WTC11 (cell line): Measurements from ENCODE around the gene ZNF366.

Experiments
- SOX15 ChIP-seq: fragments of 250-450 bp; sonication (Bioruptor Pico); IDR thresholded peaks from 2 replicates; pipeline ENCODE4 v1.9.0; 2021; ENCODE audit warnings: mild to moderate bottlenecking
- TP53 ChIP-seq: sonication (generic); formaldehyde crosslinking; IDR thresholded peaks from 2 replicates; pipeline ENCODE4 v1.8.1; 2023; ENCODE audit warnings: mild to moderate bottlenecking, missing genetic modification reagents
- ZNF416 ChIP-seq: fragments of 250-450 bp; sonication (Bioruptor Pico); IDR thresholded peaks from 2 replicates; pipeline ENCODE4 v1.9.0; 2021; ENCODE audit warnings: mild to moderate bottlenecking, inconsistent platforms
- TF ChIP-seq, protein P1 (sequence below): fragments of 200-600 bp; IDR thresholded peaks from 2 replicates; pipeline ENCODE4 v1.8.0; 2022; ENCODE audit warnings: antibody characterized with exemption

DNA sequence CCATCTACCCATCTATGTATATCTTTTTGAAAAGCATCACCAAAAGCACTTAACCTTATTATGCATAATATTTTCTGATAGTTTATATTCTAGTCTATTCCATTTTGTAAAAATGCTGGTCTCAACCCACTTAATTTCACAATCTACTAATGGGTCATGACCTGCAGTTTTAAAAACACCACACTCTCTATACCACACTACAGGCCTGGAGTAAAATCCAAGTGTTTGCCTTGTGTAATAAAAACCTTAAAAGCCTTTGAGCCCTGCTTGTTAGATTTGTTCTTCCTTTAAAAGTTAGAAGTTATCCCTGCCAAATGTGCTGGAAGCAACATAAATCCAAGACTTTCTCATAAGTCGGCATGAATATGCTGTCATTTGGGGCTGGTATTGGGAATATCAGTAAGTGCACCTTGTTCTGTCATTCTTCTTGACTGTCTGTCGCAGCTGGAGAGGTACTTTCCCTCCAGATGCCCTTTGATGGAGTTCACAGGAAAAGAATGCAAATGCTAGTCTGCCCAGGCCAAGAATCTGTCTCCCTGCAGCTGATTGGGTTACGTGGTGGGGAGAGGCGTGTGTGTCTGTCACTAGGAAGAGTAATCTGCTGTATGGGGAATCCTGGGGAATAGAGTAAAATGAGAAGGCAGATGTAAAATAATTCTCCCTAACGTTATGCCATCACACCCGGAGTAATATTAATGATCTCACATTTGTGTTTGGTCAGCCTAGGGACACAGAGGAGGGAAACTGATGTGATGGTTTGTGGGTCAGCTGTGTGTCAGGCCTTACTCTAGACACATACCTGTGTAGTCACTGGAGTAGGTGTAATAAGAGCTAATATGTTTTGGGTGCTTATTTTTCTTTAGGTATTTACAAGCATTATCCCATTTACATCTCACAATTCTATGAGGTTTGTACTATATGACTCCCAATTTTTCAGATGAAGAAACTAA is 79.4 kb downstream of the ZNF366 start:
- TF ChIP-seq, protein P1, sequence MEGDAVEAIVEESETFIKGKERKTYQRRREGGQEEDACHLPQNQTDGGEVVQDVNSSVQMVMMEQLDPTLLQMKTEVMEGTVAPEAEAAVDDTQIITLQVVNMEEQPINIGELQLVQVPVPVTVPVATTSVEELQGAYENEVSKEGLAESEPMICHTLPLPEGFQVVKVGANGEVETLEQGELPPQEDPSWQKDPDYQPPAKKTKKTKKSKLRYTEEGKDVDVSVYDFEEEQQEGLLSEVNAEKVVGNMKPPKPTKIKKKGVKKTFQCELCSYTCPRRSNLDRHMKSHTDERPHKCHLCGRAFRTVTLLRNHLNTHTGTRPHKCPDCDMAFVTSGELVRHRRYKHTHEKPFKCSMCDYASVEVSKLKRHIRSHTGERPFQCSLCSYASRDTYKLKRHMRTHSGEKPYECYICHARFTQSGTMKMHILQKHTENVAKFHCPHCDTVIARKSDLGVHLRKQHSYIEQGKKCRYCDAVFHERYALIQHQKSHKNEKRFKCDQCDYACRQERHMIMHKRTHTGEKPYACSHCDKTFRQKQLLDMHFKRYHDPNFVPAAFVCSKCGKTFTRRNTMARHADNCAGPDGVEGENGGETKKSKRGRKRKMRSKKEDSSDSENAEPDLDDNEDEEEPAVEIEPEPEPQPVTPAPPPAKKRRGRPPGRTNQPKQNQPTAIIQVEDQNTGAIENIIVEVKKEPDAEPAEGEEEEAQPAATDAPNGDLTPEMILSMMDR: no peak
- TF ChIP-seq TP53 (CRISPR knock-in tag): no peak
- no peak for TF ChIP-seq ZNF416
- TF ChIP-seq SOX15 (CRISPR knock-in tag): no peak
